OCI-LY7 (cell line): ENCODE results near the gene BCL2L12. TPM values are rescaled to one million over a fixed set of nuclear protein-coding genes. Genes with fewer than 3 reads are reported as not detected.

Experiments
- BruUV-seq: library from RNA; stranded (reverse); fragments of 400-500 nt; replicated peaks from 2 replicates; lab custom pipeline; 2021; lab: Mats Ljungman, UMichigan
- CTCF ChIA-PET: fragments of 300-600 bp; sonication (Branson Sonifier 250); formaldehyde crosslinking; loops from one replicate; lab custom pipeline; 2022; ENCODE audit warnings: antibody characterized with exemption; ENCODE audit not compliant: unreplicated experiment; lab: Charles Lee
- POLR2A ChIA-PET: fragments of 300-600 bp; sonication (Branson Sonifier 250); formaldehyde crosslinking; loops from one replicate; lab custom pipeline; 2022; ENCODE audit warnings: antibody characterized with exemption; lab: Charles Lee
- DNase-seq: peaks from one replicate; pipeline ENCODE4 v3.0.0-alpha.2; 2015; ENCODE audit warnings: low spot score
- H2AFZ ChIP-seq: fragments of 200-600 bp; sonication (generic), shearing (Covaris generic); 2 replicates; pipeline ENCODE4 v1.6.1; 2014; ENCODE audit warnings: mild to moderate bottlenecking, antibody characterized with exemption, low read length, moderate library complexity
- H3K27ac ChIP-seq: fragments of 200-600 bp; sonication (generic); 2 replicates; pipeline ENCODE4 v1.5.1; 2014; ENCODE audit warnings: mixed run types, low read depth, mild to moderate bottlenecking, moderate library complexity, low read length, inconsistent platforms; ENCODE audit not compliant: poor library complexity, severe bottlenecking
- H3K36me3 ChIP-seq: fragments of 200-600 bp; sonication (generic); 2 replicates; pipeline ENCODE4 v1.6.1; 2014; ENCODE audit warnings: mild to moderate bottlenecking, antibody characterized with exemption, low read length, moderate library complexity, mixed read lengths; ENCODE audit not compliant: insufficient read depth
- H3K4me1 ChIP-seq: fragments of 200-600 bp; sonication (generic); 2 replicates; pipeline ENCODE4 v1.5.1; 2014; ENCODE audit warnings: mild to moderate bottlenecking, low read length; ENCODE audit not compliant: insufficient read depth, poor library complexity, severe bottlenecking
- H3K4me2 ChIP-seq: fragments of 200-600 bp; sonication (generic); 2 replicates; pipeline ENCODE4 v1.6.1; 2014; ENCODE audit warnings: mild to moderate bottlenecking, low read length
- H3K4me3 ChIP-seq: fragments of 200-600 bp; sonication (generic); 2 replicates; pipeline ENCODE4 v1.5.1; 2014; ENCODE audit warnings: mild to moderate bottlenecking, low read depth, low read length; ENCODE audit not compliant: poor library complexity, severe bottlenecking
- H3K79me2 ChIP-seq: fragments of 200-600 bp; sonication (generic); 2 replicates; pipeline ENCODE4 v1.6.1; 2016; ENCODE audit warnings: low read depth, mild to moderate bottlenecking, low read length, moderate library complexity, mixed read lengths; ENCODE audit not compliant: insufficient read depth
- H3K9me2 ChIP-seq: fragments of 200-600 bp; sonication (generic); 2 replicates; pipeline ENCODE4 v1.6.1; 2016; ENCODE audit warnings: mild to moderate bottlenecking, low read length, mixed read lengths; ENCODE audit not compliant: insufficient read depth
- H3K9me3 ChIP-seq: fragments of 200-600 bp; sonication (generic); 2 replicates; pipeline ENCODE4 v1.6.1; 2014; ENCODE audit warnings: mild to moderate bottlenecking, mixed run types, low read length, mixed read lengths
- H4K20me1 ChIP-seq: fragments of 200-600 bp; sonication (generic); 2 replicates; pipeline ENCODE4 v1.6.1; 2014; ENCODE audit warnings: mild to moderate bottlenecking, antibody characterized with exemption, low read length, moderate library complexity, mixed read lengths; ENCODE audit not compliant: insufficient read depth
- CTCF ChIP-seq: fragments of 200-600 bp; sonication (generic); conservative IDR thresholded peaks from 2 replicates; pipeline ENCODE4 v1.5.1; 2014; ENCODE audit warnings: mild to moderate bottlenecking, antibody characterized with exemption, low read length, moderate library complexity, mixed read lengths
- EZH2phosphoT487 ChIP-seq: fragments of 200-600 bp; sonication (generic); IDR thresholded peaks from 2 replicates; pipeline ENCODE4 v1.6.1; 2018; ENCODE audit warnings: low read depth, borderline replicate concordance, mild to moderate bottlenecking, mixed run types, antibody characterized with exemption, low read length, moderate library complexity, mixed read lengths
- intact Hi-C: fragments of 100-400 bp; cut with micrococcal nuclease; formaldehyde crosslinking; loops from one replicate; pipeline ENCODE4 v1.10.0; 2022; ENCODE audit not compliant: unreplicated experiment
- total RNA-seq, 2 experiments: library from RNA; depleted of rRNA in 1 of 2; stranded (reverse); fragments of >200 nt in 1 of 2; shearing (Covaris generic) in 1 of 2; gene quantifications; 2 replicates each; pipeline ENCODE4 v1.2.3, GENCODE V29; 2014 to 2022

The BCL2L12 gene
- total RNA-seq, 2 experiments from 2014 or later: 38.9 to 65.4 TPM

- H3K9me2 ChIP-seq: no peaks in the 10 kb centered on the region
- CTCF ChIA-PET: no interaction called here
- H3K27ac ChIP-seq: no peak overlapping the region
- no peaks in the 10 kb centered on the region; the same call in 1 of the 2 replicates for H4K20me1 ChIP-seq
- BruUV-seq: no TSS peak
- H2AFZ ChIP-seq: no peak overlapping the region
- DNase-seq: no peak
- H3K9me3 ChIP-seq: no peaks in the 10 kb centered on the region
- peaks cover 12% of the 10 kb centered on the region for H3K4me1 ChIP-seq
- H3K79me2 ChIP-seq: peaks cover 14% of the 10 kb centered on the region
- intact Hi-C loops: no loop called here
- POLR2A ChIA-PET: interaction anchor here (0.6 kb wide), 1 partner anchor 29 kb away, joined by 3 read pairs; no protein-coding TSS in a partner anchor
- TF ChIP-seq EZH2phosphoT487 (no peak), CTCF (no peak)
- no peaks in the 10 kb centered on the region for H3K36me3 ChIP-seq
- H3K4me2 ChIP-seq: no peak overlapping the region
- no peak overlapping the region for H3K4me3 ChIP-seq
Observed at GRCh38 chr19:49637821-49638738, 27.7 kb upstream of the BCL2L12 start.

GRCh38 chr19:49639401-49640112 lies 26.2 kb upstream of the BCL2L12 start:
- Histone ChIP-seq H3K9me2 (no peaks in the 10 kb centered on the region), H3K4me1 (peaks cover 21% of the 10 kb centered on the region), H2AFZ (peak overlapping the region; percentile 46; the same call in 1 of the 2 replicates), H3K9me3 (no peaks in the 10 kb centered on the region), H4K20me1 (no peaks in the 10 kb centered on the region; the same call in 1 of the 2 replicates), H3K36me3 (no peaks in the 10 kb centered on the region), H3K4me2 (peak overlapping the region; percentile 90), H3K27ac (no peak overlapping the region), H3K79me2 (peaks cover 28% of the 10 kb centered on the region), H3K4me3 (peak overlapping the region; percentile 68)
- intact Hi-C loops: loop anchor here (1.0 to 2.0 kb wide), 2 partner anchors 37 to 49 kb away; partner anchors contain the start of gene PRR12
- DNase-seq: no peak
- no TSS peak for BruUV-seq
- CTCF ChIA-PET: interaction anchor here (0.5 to 1.7 kb wide), 3 partner anchors 37 to 289 kb away, joined by 4 to 5 read pairs (median 5); no protein-coding TSS in a partner anchor
- POLR2A ChIA-PET: interaction anchor here (0.8 to 1.6 kb wide), 7 partner anchors 22 to 145 kb away, joined by 3 to 18 read pairs (median 4); partner anchors contain the start of genes CPT1C and PRR12
- TF ChIP-seq CTCF (no peak), EZH2phosphoT487 (no peak)
